ENCODE measurements around the gene CCL8.

The CCL8 gene

GRCh38 chr17:34319039-34319483 lies at the start of gene CCL8:
TSS of gene CCL8 (plus strand) at chr17:34319435. CDS start at chr17:34319502, 67 bp downstream.
- Mint-ChIP-seq H3K27me3 (peaks cover 20% of the 10 kb centered on the region), H3K4me1 (no peaks in the 10 kb centered on the region), H3K9me3 (peaks cover 5% of the 10 kb centered on the region), H3K27ac (no peak within 1 kb of the TSS), H3K36me3 (no peaks in the 10 kb centered on the region), H3K4me3 (no peak within 1 kb of the TSS)
- ATAC-seq = no peak

DNA sequence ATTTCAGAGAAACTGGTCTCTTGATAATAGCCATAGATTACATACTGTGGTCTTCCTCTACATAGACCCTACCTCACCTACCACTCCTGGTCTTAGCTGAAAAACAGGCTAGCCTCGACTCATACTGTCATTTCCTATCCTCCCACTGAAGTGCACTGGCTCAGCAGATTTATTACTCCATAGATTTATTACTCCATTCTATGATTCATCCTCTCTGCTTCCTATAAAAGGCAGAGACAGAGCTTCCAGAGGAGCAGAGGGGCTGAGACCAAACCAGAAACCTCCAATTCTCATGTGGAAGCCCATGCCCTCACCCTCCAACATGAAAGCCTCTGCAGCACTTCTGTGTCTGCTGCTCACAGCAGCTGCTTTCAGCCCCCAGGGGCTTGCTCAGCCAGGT lies 49.3 kb upstream of the CCL8 start, which contains the start of gene CCL7:
TSS of gene CCL7 (plus strand) at position 253 of the 400 bp plus-strand sequence. CDS start at position 323, 70 bp downstream.
- Mint-ChIP-seq H3K27me3 (peaks cover 92% of the 10 kb centered on the region), H3K36me3 (no peaks in the 10 kb centered on the region), H3K4me3 (no peak within 1 kb of the TSS), H3K27ac (no peak within 1 kb of the TSS), H3K9me3 (no peaks in the 10 kb centered on the region), H3K4me1 (no peaks in the 10 kb centered on the region)
- no peak for ATAC-seq

DNA sequence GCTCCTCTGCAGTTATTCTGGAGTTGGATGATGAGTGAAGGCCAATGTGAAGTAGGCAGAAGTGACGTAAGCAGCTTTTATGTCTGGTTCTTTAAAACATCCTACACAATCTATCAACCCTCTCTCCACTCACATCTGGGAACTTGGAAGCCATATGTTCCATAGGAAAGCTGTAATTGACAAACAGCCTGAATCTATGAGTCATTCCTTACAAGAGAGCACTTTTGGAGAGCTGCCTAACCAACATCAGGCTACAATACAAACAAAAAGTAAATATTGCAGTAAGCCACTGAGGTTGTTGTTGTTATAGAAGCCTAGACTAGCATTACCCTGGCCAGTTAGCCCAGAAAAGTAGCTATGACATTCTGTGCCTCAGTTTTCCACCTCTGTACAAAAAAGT lies 43.4 kb upstream of the CCL8 start:
- H3K4me1 Mint-ChIP-seq = no peaks in the 10 kb centered on the region
- H3K27ac Mint-ChIP-seq = no peak overlapping the region
- ATAC-seq = no peak
- peaks cover 84% of the 10 kb centered on the region for H3K27me3 Mint-ChIP-seq
- H3K9me3 Mint-ChIP-seq = no peaks in the 10 kb centered on the region
- no peaks in the 10 kb centered on the region for H3K36me3 Mint-ChIP-seq
- H3K4me3 Mint-ChIP-seq = no peak overlapping the region

- H3K27me3 Mint-ChIP-seq = peaks cover 84% of the 10 kb centered on the region
- H3K4me3 Mint-ChIP-seq = no peak overlapping the region
- H3K9me3 Mint-ChIP-seq = peaks cover 3% of the 10 kb centered on the region
- ATAC-seq = no peak
- H3K4me1 Mint-ChIP-seq = no peaks in the 10 kb centered on the region
- H3K27ac Mint-ChIP-seq = no peak overlapping the region
- H3K36me3 Mint-ChIP-seq = no peaks in the 10 kb centered on the region
Measured at GRCh38 chr17:34276826-34277225, 42.4 kb upstream of the CCL8 start.

GRCh38 chr17:34283571-34283970 lies 35.7 kb upstream of the CCL8 start:
- ATAC-seq = no peak
- Mint-ChIP-seq H3K27me3 (peaks cover 62% of the 10 kb centered on the region), H3K4me3 (no peak overlapping the region), H3K36me3 (no peaks in the 10 kb centered on the region), H3K27ac (no peak overlapping the region), H3K4me1 (no peaks in the 10 kb centered on the region), H3K9me3 (peaks cover 7% of the 10 kb centered on the region)

- Mint-ChIP-seq H3K9me3 (peaks cover 7% of the 10 kb centered on the region), H3K27ac (no peak within 1 kb of the TSS), H3K4me3 (no peak within 1 kb of the TSS), H3K4me1 (no peaks in the 10 kb centered on the region), H3K36me3 (no peaks in the 10 kb centered on the region), H3K27me3 (peaks cover 60% of the 10 kb centered on the region)
- ATAC-seq = no peak
Measured at GRCh38 chr17:34285286-34285792, 33.9 kb upstream of the CCL8 start, which contains the start of gene CCL11. TSS of gene CCL11 (plus strand) at chr17:34285742. CDS start at chr17:34285809, 67 bp downstream.

DNA sequence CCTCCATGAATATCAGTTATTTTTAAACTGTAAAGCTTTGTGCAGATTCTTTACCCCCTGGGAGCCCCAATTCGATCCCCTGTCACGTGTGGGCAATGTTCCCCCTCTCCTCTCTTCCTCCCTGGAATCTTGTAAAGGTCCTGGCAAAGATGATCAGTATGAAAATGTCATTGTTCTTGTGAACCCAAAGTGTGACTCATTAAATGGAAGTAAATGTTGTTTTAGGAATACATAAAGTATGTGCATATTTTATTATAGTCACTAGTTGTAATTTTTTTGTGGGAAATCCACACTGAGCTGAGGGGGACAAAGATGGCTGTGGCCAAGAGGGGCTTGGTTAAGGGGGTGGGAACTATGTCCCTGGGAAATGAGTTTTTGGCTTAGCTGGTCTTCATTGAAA lies 31.4 kb upstream of the CCL8 start:
- Mint-ChIP-seq H3K27me3 (peaks cover 38% of the 10 kb centered on the region), H3K4me3 (no peak overlapping the region), H3K36me3 (no peaks in the 10 kb centered on the region), H3K4me1 (no peaks in the 10 kb centered on the region), H3K9me3 (peaks cover 2% of the 10 kb centered on the region), H3K27ac (no peak overlapping the region)
- no peak for ATAC-seq

GRCh38 chr17:34290586-34290985 lies 28.6 kb upstream of the CCL8 start:
- Mint-ChIP-seq H3K4me3 (no peak overlapping the region), H3K9me3 (peaks cover 2% of the 10 kb centered on the region), H3K4me1 (no peaks in the 10 kb centered on the region), H3K36me3 (no peaks in the 10 kb centered on the region), H3K27me3 (peaks cover 33% of the 10 kb centered on the region), H3K27ac (no peak overlapping the region)
- ATAC-seq = no peak

- Mint-ChIP-seq H3K4me1 (no peaks in the 10 kb centered on the region), H3K4me3 (no peak overlapping the region), H3K36me3 (no peaks in the 10 kb centered on the region), H3K9me3 (peaks cover 2% of the 10 kb centered on the region), H3K27ac (no peak overlapping the region), H3K27me3 (peaks cover 28% of the 10 kb centered on the region)
- ATAC-seq = no peak
Measured at GRCh38 chr17:34291721-34292348, 27.4 kb upstream of the CCL8 start.

DNA sequence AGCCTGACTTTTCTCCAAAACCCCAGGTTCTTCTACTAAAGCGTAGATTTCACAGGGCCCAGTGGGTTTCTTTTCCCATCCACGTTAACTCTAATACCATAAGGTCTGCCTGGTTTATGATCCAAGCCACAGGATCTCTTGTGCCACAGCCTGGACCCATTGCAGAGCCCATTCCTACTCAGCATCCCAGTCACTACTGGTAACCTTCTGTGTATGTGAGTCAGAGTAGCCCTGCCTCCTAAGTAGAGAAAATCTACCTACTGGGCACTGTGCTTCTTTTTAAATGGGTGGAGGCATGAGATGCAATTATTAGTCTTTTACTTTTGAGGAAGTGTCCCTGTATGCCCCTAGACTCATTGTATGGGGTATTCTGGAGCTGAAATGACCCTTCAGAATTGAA lies 20.2 kb upstream of the CCL8 start:
- H3K27ac Mint-ChIP-seq = no peak overlapping the region
- no peaks in the 10 kb centered on the region for H3K9me3 Mint-ChIP-seq
- peaks cover 46% of the 10 kb centered on the region for H3K27me3 Mint-ChIP-seq
- no peaks in the 10 kb centered on the region for H3K36me3 Mint-ChIP-seq
- ATAC-seq = no peak
- H3K4me3 Mint-ChIP-seq = no peak overlapping the region
- H3K4me1 Mint-ChIP-seq = peaks cover 8% of the 10 kb centered on the region

GRCh38 chr17:34299956-34300577 lies 19.2 kb upstream of the CCL8 start:
- no peaks in the 10 kb centered on the region for H3K9me3 Mint-ChIP-seq
- no peak for ATAC-seq
- peaks cover 8% of the 10 kb centered on the region for H3K4me1 Mint-ChIP-seq
- no peak overlapping the region for H3K27ac Mint-ChIP-seq
- no peak overlapping the region for H3K4me3 Mint-ChIP-seq
- H3K36me3 Mint-ChIP-seq = no peaks in the 10 kb centered on the region
- peaks cover 46% of the 10 kb centered on the region for H3K27me3 Mint-ChIP-seq

DNA sequence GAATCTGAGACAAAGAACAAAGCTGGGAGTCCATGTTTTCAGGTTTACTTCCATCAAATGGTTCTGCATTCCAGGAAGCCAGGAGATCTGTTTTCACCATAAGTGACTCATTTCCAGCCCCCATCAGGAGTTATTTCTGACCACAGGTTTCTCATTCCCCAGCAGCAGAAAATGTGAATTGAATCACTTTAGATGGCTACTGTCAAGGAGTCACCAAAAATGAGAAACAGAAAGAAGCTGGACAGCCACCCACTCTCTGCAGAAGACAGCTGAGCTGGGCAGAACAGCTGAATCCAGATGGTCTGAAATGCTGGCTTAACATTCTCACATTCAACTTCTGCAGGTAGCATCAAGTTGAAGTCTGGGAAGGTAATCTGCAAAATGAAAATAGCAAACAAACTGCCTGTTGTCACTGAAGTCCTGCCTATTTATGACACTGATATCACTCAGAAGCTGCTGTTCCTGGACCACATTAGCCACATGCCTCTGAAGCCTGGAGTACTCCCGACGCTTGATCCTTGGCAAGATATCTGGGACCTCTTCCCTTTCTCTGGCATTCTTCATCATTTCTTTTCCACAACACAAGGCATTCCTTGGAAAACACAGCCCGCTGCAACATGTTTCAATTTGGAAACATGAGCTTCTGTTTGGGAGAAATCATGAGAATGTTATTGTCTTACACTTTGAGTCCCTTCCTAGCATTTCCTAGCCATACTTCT lies 18.4 kb upstream of the CCL8 start:
- ATAC-seq = no peak
- Mint-ChIP-seq H3K4me3 (no peak overlapping the region), H3K27ac (no peak overlapping the region), H3K36me3 (no peaks in the 10 kb centered on the region), H3K9me3 (no peaks in the 10 kb centered on the region), H3K4me1 (peaks cover 8% of the 10 kb centered on the region), H3K27me3 (peaks cover 46% of the 10 kb centered on the region)

- Mint-ChIP-seq H3K4me1 (peaks cover 8% of the 10 kb centered on the region), H3K36me3 (no peaks in the 10 kb centered on the region), H3K9me3 (no peaks in the 10 kb centered on the region), H3K27ac (no peak overlapping the region), H3K27me3 (peaks cover 46% of the 10 kb centered on the region), H3K4me3 (no peak overlapping the region)
- ATAC-seq = no peak
Measured at GRCh38 chr17:34301986-34302385, 17.2 kb upstream of the CCL8 start.

DNA sequence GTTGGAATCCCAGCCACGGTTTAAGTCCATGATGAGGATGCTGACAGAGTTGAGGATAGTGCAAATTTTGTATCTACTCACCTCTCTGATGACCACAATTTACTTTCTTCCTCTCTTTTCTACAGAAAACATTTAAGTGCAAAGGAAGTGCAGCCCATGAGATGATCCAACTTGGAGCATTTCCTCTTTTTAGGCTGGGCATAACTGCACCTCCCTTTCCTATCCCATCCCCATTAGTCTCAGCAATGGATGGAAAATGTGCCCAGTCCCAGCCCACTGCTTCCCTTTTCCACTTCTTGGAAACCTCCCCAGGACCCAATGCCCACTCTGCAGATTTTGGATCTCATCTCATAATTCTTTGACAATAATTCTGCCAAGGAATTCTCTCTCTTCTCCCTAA lies 16.6 kb upstream of the CCL8 start:
- Mint-ChIP-seq H3K4me3 (no peak overlapping the region), H3K27me3 (peaks cover 46% of the 10 kb centered on the region), H3K4me1 (peaks cover 8% of the 10 kb centered on the region), H3K27ac (no peak overlapping the region), H3K9me3 (no peaks in the 10 kb centered on the region), H3K36me3 (no peaks in the 10 kb centered on the region)
- ATAC-seq = no peak

- ATAC-seq = no peak
- H3K4me1 Mint-ChIP-seq = peaks cover 8% of the 10 kb centered on the region
Measured at GRCh38 chr17:34303606-34304005, 15.6 kb upstream of the CCL8 start.

More at GRCh38 chr17:34303606-34304005, 15.6 kb upstream of the CCL8 start:
- Mint-ChIP-seq H3K27ac (no peak overlapping the region), H3K27me3 (peaks cover 40% of the 10 kb centered on the region), H3K36me3 (no peaks in the 10 kb centered on the region), H3K4me3 (no peak overlapping the region), H3K9me3 (no peaks in the 10 kb centered on the region)

All from stimulated activated memory B cell treated with anti-CD40 and anti-IgM and Interleukin-4, amounts not matched to agents 10 μg/mL and 1 μg/mL and 100 μg/mL, for 72 hours (primary cell).